Liver (tissue), 9 donors: Measurements from ENCODE around the gene PNLIPRP1. TPM values are rescaled to one million over a fixed set of nuclear protein-coding genes. Genes with fewer than 3 reads are reported as not detected.

ENCODE experiments used
- DNase-seq: peaks from one replicate; pipeline ENCODE4 v3.0.0-alpha.2; 2017; ENCODE audit warnings: low spot score
- H3K27ac ChIP-seq, 2 donors: one replicate each; pipeline ENCODE4 v1.7.0; 2013; ENCODE audit warnings: inconsistent platforms in 2 of 2, low read length in 2 of 2, control low read depth in 1 of 2, low read depth in 1 of 2, mild to moderate bottlenecking in 1 of 2
- H3K27me3 ChIP-seq, 4 donors: one replicate each; pipeline versions ENCODE4 v1.6.1 to v1.7.0; 2013; ENCODE audit warnings: low read length in 3 of 4, inconsistent platforms in 1 of 4, mild to moderate bottlenecking in 1 of 4, moderate library complexity in 1 of 4; ENCODE audit not compliant: control insufficient read depth in 4 of 4, insufficient read depth in 4 of 4
- H3K36me3 ChIP-seq, 4 donors: one replicate each; pipeline versions ENCODE4 v1.6.1 to v1.7.0; 2013; ENCODE audit warnings: low read length in 3 of 4, mild to moderate bottlenecking in 3 of 4, low read depth in 1 of 4, moderate library complexity in 1 of 4; ENCODE audit not compliant: control insufficient read depth in 4 of 4, insufficient read depth in 3 of 4
- H3K4me1 ChIP-seq, 4 donors: one replicate each; pipeline versions ENCODE4 v1.6.1 to v1.7.0; 2013; ENCODE audit warnings: low read length in 3 of 4, mild to moderate bottlenecking in 3 of 4, moderate library complexity in 1 of 4; ENCODE audit not compliant: control insufficient read depth in 4 of 4, insufficient read depth in 4 of 4
- H3K4me3 ChIP-seq, 3 donors: one replicate each; pipeline versions ENCODE4 v1.6.1 to v1.7.0; 2013; ENCODE audit warnings: low read length in 3 of 3, control low read depth in 1 of 3, low read depth in 1 of 3, mild to moderate bottlenecking in 1 of 3
- H3K9ac ChIP-seq, 2 donors: one replicate each; pipeline ENCODE4 v1.7.0; 2013; ENCODE audit warnings: low read length in 2 of 2, mild to moderate bottlenecking in 2 of 2, moderate library complexity in 2 of 2, control low read depth in 1 of 2, low read depth in 1 of 2
- H3K9me3 ChIP-seq, 4 donors: one replicate each; pipeline versions ENCODE4 v1.6.1 to v1.7.0; 2013; ENCODE audit warnings: low read length in 3 of 4; ENCODE audit not compliant: control insufficient read depth in 4 of 4
- EGR1 ChIP-seq, 2 donors: IDR thresholded peaks; 2 replicates each; pipeline ENCODE4 v1.6.1; 2016 to 2018; ENCODE audit warnings: antibody characterized with exemption in 2 of 2, low read depth in 2 of 2
- FOXA1 ChIP-seq: IDR thresholded peaks from 2 replicates; pipeline ENCODE4 v1.6.1; 2016; ENCODE audit warnings: antibody characterized with exemption
- FOXA2 ChIP-seq: IDR thresholded peaks from 2 replicates; pipeline ENCODE4 v1.6.1; 2016; ENCODE audit warnings: antibody characterized with exemption
- GABPA ChIP-seq, 2 donors: IDR thresholded peaks in 1 of 2; conservative IDR thresholded peaks in 1 of 2; 2 replicates each; pipeline ENCODE4 v1.6.1; 2016; ENCODE audit warnings: antibody characterized with exemption in 2 of 2, mild to moderate bottlenecking in 1 of 2, moderate library complexity in 1 of 2
- HNF4A ChIP-seq, 2 donors: conservative IDR thresholded peaks; 2 replicates each; pipeline ENCODE4 v1.6.1; 2016; ENCODE audit warnings: antibody characterized with exemption in 2 of 2, mild to moderate bottlenecking in 2 of 2
- HNF4G ChIP-seq: IDR thresholded peaks from 2 replicates; pipeline ENCODE4 v1.6.1; 2016; ENCODE audit warnings: antibody characterized with exemption
- JUND ChIP-seq, 2 donors: IDR thresholded peaks; 2 replicates each; pipeline ENCODE4 v1.6.1; 2016; ENCODE audit warnings: antibody characterized with exemption in 2 of 2
- NR2F2 ChIP-seq: IDR thresholded peaks from 2 replicates; pipeline ENCODE4 v1.6.1; 2016; ENCODE audit warnings: antibody characterized with exemption
- RAD21 ChIP-seq, 2 donors: IDR thresholded peaks; 2 replicates each; pipeline ENCODE4 v1.6.1; 2016; ENCODE audit warnings: antibody characterized with exemption in 2 of 2, mild to moderate bottlenecking in 2 of 2
- RXRA ChIP-seq, 2 donors: IDR thresholded peaks; 2 replicates each; pipeline ENCODE4 v1.6.1; 2017 to 2018; ENCODE audit warnings: antibody characterized with exemption in 2 of 2, mild to moderate bottlenecking in 1 of 2
- SP1 ChIP-seq: IDR thresholded peaks from 2 replicates; pipeline ENCODE4 v1.6.1; 2018; ENCODE audit warnings: antibody characterized with exemption, mild to moderate bottlenecking
- TAF1 ChIP-seq: conservative IDR thresholded peaks from 2 replicates; pipeline ENCODE4 v1.6.1; 2016; ENCODE audit warnings: antibody characterized with exemption, mild to moderate bottlenecking
- YY1 ChIP-seq: IDR thresholded peaks from 2 replicates; pipeline ENCODE4 v1.6.1; 2016; ENCODE audit warnings: antibody characterized with exemption, mild to moderate bottlenecking
- ZBTB33 ChIP-seq: IDR thresholded peaks from 2 replicates; pipeline ENCODE4 v1.6.1; 2016; ENCODE audit warnings: antibody characterized with exemption
- WGBS: extraction: QIAGEN DNeasy Blood & Tissue Kit; methylation state at CpG from one replicate; pipeline ENCODE4 v1.1.7; 2013; 5-methylcytosine and 5-hydroxymethylcytosine counted together
- polyA plus RNA-seq, 2 donors: library from polyadenylated mRNA; stranded (reverse) in 1 of 2; unstranded in 1 of 2; fragments of 200-250 nt in 1 of 2; fragments of >200 nt in 1 of 2; fragmentation: Nextera tagmentation in 1 of 2; extraction: Ambion mirVana in 1 of 2; gene quantifications; one replicate each; pipeline versions ENCODE4 v1.2.1 to v1.2.3, GENCODE V29; 2013 to 2015
- total RNA-seq, 2 donors: library from RNA; depleted of rRNA; stranded (reverse); fragments of >200 nt; gene quantifications; one replicate each; pipeline ENCODE4 v1.2.3, GENCODE V29; 2014
- TF ChIP-seq, protein P1 (sequence below): fragments of 150-350 bp; IDR thresholded peaks from 2 replicates; pipeline ENCODE4 v1.5.1; 2017; ENCODE audit warnings: improper control_type of control experiment, low read depth, low read length; ENCODE audit not compliant: missing input control
- TF ChIP-seq, protein P2 (sequence below): IDR thresholded peaks from 2 replicates; pipeline ENCODE4 v1.6.1; 2016; ENCODE audit warnings: antibody characterized with exemption
- TF ChIP-seq, protein P3 (sequence below): IDR thresholded peaks from 2 replicates; pipeline ENCODE4 v1.6.1; 2016; ENCODE audit warnings: antibody characterized with exemption, mild to moderate bottlenecking
- TF ChIP-seq, protein P4 (sequence below): IDR thresholded peaks from 2 replicates; pipeline ENCODE4 v1.6.1; 2016; ENCODE audit warnings: antibody characterized with exemption
- donor health status: healthy.
- donor health status: healthy.
- donor health status: healthy.
- donor health status: healthy.
- donor health status: healthy.

PNLIPRP1 gene
- total and polyA plus RNA-seq, 4 donors, result not detected

DNA sequence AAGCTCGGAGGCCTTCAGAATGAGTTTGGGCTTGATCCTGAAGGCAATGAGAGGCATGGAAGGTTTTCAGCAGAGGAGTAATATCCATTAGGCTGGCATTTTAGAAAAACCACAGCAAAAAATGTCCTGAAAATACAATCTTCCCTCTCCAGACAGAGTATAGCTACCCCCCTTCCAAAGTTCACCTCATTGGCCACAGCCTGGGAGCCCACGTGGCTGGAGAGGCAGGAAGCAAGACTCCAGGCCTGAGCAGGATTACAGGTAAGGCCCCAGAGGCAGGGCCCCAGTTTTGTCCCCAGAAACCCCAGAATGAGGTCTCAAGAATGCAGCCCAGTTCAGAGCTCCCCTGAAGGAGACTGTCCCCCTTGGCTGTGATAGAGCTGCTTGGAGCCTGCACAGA is 5.3 kb downstream of the PNLIPRP1 start:
- H3K9me3 ChIP-seq, result no peaks in the 10 kb centered on the region
- no peak overlapping the region for H3K27ac ChIP-seq
- no peak for DNase-seq
- H3K4me3 ChIP-seq, result no peak overlapping the region
- no peaks in the 10 kb centered on the region for H3K36me3 ChIP-seq
- peaks cover 0 to 7% (median 1%) of the 10 kb centered on the region in 4 donors for H3K27me3 ChIP-seq
- TF ChIP-seq HNF4G, result no peak
- no peak overlapping the region for H3K9ac ChIP-seq
- H3K4me1 ChIP-seq, result no peaks in the 10 kb centered on the region
- WGBS, result 70% methylated on average over 2 of the region's 2 CpGs

- Histone ChIP-seq H3K9ac (no peak overlapping the region), H3K27ac (no peak overlapping the region), H3K27me3 (peaks cover 0 to 7% (median 0%) of the 10 kb centered on the region in 4 donors), H3K4me1 (no peaks in the 10 kb centered on the region), H3K4me3 (no peak overlapping the region), H3K36me3 (no peaks in the 10 kb centered on the region), H3K9me3 (no peaks in the 10 kb centered on the region)
- no peak for DNase-seq
- TF ChIP-seq HNF4A (conservative IDR thresholded peaks at IDR 0.05) (no peak), RAD21 (IDR thresholded peaks at IDR 0.05) (no peak), NR2F2 (no peak), HNF4G (no peak), YY1 (no peak), FOXA2 (no peak), JUND (IDR thresholded peaks at IDR 0.05) (no peak), TAF1 (no peak), ZBTB33 (no peak), GABPA (IDR thresholded peaks at IDR 0.05 in 1 of 2, conservative IDR thresholded peaks at IDR 0.05 in 1 of 2) (no peak), FOXA1 (no peak), EGR1 (IDR thresholded peaks at IDR 0.05; ENCODE audit: low read depth in 2 of 2) (no peak), SP1 (no peak), RXRA (IDR thresholded peaks at IDR 0.05) (no peak)
- TF ChIP-seq, protein P1, sequence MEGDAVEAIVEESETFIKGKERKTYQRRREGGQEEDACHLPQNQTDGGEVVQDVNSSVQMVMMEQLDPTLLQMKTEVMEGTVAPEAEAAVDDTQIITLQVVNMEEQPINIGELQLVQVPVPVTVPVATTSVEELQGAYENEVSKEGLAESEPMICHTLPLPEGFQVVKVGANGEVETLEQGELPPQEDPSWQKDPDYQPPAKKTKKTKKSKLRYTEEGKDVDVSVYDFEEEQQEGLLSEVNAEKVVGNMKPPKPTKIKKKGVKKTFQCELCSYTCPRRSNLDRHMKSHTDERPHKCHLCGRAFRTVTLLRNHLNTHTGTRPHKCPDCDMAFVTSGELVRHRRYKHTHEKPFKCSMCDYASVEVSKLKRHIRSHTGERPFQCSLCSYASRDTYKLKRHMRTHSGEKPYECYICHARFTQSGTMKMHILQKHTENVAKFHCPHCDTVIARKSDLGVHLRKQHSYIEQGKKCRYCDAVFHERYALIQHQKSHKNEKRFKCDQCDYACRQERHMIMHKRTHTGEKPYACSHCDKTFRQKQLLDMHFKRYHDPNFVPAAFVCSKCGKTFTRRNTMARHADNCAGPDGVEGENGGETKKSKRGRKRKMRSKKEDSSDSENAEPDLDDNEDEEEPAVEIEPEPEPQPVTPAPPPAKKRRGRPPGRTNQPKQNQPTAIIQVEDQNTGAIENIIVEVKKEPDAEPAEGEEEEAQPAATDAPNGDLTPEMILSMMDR, result no peak
- TF ChIP-seq, protein P2, sequence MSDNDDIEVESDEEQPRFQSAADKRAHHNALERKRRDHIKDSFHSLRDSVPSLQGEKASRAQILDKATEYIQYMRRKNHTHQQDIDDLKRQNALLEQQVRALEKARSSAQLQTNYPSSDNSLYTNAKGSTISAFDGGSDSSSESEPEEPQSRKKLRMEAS, result no peak
- TF ChIP-seq, protein P3, sequence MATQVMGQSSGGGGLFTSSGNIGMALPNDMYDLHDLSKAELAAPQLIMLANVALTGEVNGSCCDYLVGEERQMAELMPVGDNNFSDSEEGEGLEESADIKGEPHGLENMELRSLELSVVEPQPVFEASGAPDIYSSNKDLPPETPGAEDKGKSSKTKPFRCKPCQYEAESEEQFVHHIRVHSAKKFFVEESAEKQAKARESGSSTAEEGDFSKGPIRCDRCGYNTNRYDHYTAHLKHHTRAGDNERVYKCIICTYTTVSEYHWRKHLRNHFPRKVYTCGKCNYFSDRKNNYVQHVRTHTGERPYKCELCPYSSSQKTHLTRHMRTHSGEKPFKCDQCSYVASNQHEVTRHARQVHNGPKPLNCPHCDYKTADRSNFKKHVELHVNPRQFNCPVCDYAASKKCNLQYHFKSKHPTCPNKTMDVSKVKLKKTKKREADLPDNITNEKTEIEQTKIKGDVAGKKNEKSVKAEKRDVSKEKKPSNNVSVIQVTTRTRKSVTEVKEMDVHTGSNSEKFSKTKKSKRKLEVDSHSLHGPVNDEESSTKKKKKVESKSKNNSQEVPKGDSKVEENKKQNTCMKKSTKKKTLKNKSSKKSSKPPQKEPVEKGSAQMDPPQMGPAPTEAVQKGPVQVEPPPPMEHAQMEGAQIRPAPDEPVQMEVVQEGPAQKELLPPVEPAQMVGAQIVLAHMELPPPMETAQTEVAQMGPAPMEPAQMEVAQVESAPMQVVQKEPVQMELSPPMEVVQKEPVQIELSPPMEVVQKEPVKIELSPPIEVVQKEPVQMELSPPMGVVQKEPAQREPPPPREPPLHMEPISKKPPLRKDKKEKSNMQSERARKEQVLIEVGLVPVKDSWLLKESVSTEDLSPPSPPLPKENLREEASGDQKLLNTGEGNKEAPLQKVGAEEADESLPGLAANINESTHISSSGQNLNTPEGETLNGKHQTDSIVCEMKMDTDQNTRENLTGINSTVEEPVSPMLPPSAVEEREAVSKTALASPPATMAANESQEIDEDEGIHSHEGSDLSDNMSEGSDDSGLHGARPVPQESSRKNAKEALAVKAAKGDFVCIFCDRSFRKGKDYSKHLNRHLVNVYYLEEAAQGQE, result no peak
- TF ChIP-seq, protein P4, sequence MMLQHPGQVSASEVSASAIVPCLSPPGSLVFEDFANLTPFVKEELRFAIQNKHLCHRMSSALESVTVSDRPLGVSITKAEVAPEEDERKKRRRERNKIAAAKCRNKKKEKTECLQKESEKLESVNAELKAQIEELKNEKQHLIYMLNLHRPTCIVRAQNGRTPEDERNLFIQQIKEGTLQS, result no peak
- 69% methylated on average over 5 of the region's 5 CpGs for WGBS
These were observed 6.8 kb downstream of the PNLIPRP1 start for GRCh38 chr10:116597543-116597942.
